GM12873 (cell line): ENCODE measurements around the gene ELMO1.

Experiments used
- TF ChIP-seq, protein P1 (sequence below): IDR thresholded peaks from 2 replicates; pipeline ENCODE4 v1.5.1; 2012; ENCODE audit warnings: low read depth, mild to moderate bottlenecking, moderate library complexity, low read length, control low read depth; ENCODE audit not compliant: insufficient read depth; ENCODE audit errors: missing control alignments

ELMO1 gene

GRCh38 chr7:37390114-37390513 is 58.5 kb downstream of the ELMO1 start:
- TF ChIP-seq, protein P1, sequence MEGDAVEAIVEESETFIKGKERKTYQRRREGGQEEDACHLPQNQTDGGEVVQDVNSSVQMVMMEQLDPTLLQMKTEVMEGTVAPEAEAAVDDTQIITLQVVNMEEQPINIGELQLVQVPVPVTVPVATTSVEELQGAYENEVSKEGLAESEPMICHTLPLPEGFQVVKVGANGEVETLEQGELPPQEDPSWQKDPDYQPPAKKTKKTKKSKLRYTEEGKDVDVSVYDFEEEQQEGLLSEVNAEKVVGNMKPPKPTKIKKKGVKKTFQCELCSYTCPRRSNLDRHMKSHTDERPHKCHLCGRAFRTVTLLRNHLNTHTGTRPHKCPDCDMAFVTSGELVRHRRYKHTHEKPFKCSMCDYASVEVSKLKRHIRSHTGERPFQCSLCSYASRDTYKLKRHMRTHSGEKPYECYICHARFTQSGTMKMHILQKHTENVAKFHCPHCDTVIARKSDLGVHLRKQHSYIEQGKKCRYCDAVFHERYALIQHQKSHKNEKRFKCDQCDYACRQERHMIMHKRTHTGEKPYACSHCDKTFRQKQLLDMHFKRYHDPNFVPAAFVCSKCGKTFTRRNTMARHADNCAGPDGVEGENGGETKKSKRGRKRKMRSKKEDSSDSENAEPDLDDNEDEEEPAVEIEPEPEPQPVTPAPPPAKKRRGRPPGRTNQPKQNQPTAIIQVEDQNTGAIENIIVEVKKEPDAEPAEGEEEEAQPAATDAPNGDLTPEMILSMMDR: no peak

DNA sequence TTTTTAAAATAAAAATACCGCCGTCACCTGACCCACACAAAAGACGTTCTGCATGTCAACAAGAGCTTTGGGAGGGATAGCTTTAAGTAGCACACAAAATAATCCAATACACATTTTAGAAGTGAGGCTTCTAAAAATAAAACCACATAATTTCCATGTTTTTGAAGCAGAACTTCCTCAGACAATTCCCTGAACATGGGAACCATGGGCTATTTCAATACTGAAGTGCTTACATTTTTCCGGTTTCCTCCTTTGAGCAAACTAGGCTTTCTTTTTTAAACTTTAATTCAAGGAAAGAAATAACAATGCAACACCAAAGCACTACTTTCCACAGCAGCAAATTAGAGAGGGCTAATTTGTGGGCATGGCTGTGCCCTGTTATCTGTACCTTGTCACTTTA is 59.9 kb downstream of the ELMO1 start:
- TF ChIP-seq, protein P1: no peak

DNA sequence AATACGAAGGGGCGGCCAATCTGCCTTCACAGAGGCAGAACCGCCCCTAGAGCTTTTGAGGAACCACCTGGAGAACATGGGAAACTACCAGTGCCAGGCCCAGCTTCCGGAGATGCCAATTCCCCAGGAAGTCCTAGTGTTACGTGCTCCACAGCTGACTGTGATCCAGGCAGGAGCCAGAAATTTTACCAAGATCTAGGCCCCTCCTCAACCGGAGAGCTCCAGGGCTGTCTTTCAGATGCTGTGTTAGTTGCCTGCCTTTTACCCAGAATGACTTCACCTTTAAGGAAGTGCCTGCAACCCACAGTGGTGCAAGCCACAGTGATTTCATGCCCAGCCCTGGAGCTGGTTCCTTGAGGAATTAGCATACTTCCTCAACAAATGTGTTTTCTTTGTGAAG is 62.9 kb downstream of the ELMO1 start:
- TF ChIP-seq, protein P1: no peak

GRCh38 chr7:37382546-37383088 is 66.0 kb downstream of the ELMO1 start:
- TF ChIP-seq, protein P1: no peak

GRCh38 chr7:37380831-37381230 is 67.8 kb downstream of the ELMO1 start:
- TF ChIP-seq, protein P1: no peak

- TF ChIP-seq, protein P1: no peak
These were observed 69.0 kb downstream of the ELMO1 start for GRCh38 chr7:37379546-37380277.

GRCh38 chr7:37377231-37377630 is 71.4 kb downstream of the ELMO1 start:
- TF ChIP-seq, protein P1: no peak
